Measurements from ENCODE around the gene CCNA2.

Gene CCNA2

GRCh38 chr4:121776610-121777401, 46.9 kb downstream of the CCNA2 start:
- DNase-seq (ENCODE audit: low read depth): no peak

- no peak for DNase-seq (ENCODE audit: low read depth)
Measured at GRCh38 chr4:121773883-121774282, 49.8 kb downstream of the CCNA2 start.

- no peak for DNase-seq (ENCODE audit: low read depth)
Measured at GRCh38 chr4:121771869-121772268, 51.8 kb downstream of the CCNA2 start.

GRCh38 chr4:121769341-121769740, 54.3 kb downstream of the CCNA2 start:
- DNase-seq (ENCODE audit: low read depth): no peak

- DNase-seq (ENCODE audit: low read depth): no peak
Measured at GRCh38 chr4:121767166-121767565, 56.5 kb downstream of the CCNA2 start.
